ENCODE results near the gene SLC24A1.

Gene SLC24A1

DNA sequence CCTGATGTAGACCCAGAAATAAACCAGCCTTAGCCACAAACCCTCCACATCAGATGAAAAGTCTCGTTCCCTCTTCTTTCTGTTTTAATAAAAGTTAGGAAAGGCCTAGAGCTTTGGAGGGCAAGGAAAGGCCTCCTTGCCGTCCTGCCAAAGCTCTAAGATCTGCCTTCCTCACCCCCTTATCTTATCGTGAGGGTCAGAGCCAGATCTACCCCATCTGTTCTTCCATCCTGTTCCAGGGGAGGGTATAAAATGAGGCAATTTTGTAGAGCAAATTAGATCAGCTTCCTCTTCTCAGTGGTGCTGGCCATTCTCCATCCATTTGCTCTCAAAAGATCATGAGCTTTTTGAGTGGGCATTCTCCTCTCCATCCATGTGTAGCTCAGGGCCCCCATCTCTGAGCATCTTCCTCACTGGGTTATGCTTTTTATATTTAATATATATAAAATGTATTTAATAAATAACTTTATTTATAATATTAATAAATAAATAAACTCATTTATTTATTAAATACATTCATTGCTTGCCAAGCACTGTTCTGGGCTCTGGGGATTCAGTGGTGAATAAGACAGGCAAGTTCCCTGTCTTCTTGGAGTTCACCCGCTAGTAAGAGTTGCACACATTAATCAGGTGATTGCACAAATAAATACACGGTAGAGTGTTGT lies 2.0 kb upstream of the SLC24A1 start:
- DNase-seq = no peak

DNA sequence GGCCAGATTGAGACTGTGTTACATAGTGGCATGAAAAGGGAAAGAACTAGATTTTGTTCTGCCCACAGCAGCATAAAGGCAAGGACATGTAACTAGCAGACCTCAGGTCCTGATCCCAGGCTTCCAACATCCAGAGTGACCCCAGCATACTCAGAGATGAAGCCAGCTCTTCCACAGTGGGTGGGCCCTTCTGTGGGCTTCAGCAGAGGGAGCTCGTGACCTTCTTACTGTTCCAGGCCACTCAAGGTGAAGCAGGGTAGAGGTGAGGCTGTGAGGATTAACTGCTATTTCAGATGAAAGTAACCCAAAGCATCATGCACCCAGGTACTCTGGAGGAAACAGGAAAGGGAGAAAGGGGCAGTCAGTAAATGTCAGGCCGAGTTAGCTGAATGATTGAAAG lies 905 bp upstream of the SLC24A1 start:
- no peak for DNase-seq

DNA sequence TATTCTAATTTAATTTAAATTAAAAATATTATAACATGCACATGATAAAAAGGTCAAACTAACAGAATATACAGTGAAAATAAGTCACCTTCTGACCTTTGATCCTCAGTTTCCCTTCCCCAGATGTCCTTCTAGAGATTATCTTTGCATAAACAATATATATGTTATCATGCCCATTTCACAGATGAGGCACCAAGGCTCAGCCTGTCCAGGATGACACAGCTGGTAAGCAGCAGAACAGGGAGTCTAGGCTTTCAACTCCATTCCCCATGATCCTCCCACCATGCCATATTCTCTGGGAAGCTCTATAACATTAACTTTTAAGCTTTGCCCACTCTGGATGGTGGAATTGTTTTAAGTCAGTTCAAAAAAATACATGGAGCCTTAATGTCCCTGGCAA lies 1.4 kb downstream of the SLC24A1 start:
- no peak for DNase-seq

DNA sequence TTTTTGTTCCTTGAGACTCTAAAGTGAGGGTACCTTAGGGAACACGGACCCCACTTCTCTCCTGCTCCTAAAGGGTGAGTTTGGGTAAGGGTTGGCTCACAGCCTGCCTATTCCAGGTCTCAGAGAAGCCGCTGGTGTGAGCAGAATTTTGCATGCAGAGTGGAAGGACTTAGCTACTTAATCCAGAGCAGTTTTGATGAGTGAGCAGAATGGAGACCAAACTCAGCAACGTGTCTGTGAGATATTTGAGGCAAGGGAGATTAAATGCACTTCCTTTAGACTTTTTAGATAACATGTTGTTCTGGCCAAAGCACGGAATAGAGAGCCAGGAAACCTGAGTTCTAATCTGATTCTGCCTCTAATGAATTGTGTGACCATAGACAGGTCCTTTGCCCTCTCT lies 5.1 kb downstream of the SLC24A1 start:
- DNase-seq = no peak

DNA sequence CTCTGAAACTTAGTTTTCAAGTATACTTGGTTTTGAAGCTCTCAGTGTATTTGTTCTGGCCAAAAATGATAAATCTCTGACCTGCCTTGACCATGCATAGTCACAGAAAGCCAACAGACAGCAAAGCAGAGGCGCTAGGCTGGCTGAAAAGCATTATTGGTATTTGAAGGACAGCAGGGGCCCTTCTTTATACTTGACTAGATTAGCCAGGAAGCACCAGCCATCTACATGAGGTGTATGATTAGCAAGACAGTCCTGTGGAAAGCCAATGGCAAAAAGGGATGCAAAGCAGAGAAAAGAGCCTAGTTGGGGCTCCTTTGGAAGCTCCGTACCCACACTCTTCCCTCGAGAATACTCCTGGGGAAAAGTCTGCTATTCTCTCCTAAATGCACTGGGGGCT lies 7.8 kb downstream of the SLC24A1 start:
- no peak for DNase-seq

DNA sequence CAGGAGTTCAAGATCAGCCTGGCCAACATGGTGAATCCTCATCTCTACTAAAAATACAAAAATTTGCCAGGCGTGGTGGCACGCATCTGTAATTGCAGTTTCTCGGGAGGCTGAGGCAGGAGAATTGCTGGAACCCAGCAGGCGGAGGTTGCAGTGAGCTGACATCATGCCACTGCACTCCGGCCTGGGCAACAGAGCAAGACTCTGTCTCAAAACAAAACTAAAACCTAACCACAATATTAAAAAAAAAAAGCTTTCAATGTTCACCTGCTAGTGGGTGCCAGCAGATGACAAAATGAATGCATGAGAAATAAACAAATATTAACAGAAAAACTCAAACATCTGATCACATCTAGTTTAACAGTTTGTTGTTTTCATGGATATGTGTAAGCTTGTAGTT lies 9.0 kb downstream of the SLC24A1 start:
- no peak for DNase-seq

DNA sequence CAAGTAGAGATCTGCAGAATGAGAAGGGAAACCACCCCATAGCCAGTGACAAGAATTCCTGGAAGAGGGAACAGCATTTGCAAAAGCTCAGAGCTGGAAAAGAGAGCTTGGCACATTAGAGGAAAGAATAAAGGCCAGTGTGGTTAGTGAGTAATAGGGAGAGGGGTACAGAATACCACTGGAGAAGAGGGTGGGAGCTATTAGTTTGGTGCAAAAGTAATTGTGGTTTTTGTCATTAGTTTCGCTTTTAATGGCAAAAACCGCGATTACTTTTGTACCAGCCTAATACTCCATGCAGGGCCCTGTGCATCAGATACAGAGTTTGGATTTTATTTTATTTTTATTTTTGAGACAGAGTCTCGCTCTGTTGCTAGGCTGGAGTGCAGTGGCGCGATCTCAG lies 9.8 kb downstream of the SLC24A1 start:
- no peak for DNase-seq

DNA sequence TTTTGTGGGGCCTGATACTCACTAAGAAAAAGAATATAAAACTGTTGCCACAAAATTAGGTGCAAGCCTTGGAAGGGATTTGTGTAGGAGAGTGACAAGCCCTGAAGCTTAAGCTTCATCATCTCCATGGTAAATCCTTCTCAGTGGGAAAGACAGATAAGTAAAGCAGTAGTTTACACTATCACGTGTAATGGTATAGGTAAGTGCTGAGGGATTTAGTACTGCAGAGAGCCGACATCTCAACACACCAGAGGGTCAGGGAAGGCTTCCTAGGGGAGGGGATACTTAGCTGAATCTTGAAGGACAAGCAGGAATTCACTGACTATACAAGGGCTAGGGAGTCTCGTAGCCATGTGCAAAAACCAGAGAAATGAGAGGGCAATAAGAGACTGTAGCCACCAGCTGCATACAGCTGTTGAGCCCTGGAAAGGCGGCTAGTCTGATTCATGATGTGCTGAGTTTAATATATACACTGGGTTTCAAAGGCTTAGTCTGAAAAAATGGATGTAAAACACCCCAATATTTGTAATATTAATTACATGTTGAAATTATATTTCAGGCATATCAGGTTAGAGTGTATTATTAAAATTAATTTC lies 11.1 kb downstream of the SLC24A1 start:
- DNase-seq = no peak

DNA sequence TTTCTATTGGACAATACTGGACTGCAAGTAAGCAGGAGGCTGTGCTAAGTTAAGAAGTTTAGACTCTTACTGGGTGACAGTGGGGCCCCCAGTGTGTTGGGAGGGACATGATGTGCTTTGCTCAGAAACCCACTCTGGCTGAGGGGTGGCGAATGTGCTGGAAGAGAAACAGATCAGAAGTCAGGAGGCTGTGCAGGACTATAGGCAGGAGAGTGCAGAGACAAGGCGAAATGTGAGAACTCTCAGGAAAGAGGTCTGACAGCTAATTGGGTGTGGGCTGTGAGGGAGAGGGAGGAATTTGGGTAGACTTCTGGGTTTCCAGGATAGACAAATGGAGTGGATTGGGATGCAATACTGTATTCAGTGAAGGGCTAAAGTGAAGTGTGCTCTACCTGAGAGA lies 12.0 kb downstream of the SLC24A1 start:
- DNase-seq = no peak

DNA sequence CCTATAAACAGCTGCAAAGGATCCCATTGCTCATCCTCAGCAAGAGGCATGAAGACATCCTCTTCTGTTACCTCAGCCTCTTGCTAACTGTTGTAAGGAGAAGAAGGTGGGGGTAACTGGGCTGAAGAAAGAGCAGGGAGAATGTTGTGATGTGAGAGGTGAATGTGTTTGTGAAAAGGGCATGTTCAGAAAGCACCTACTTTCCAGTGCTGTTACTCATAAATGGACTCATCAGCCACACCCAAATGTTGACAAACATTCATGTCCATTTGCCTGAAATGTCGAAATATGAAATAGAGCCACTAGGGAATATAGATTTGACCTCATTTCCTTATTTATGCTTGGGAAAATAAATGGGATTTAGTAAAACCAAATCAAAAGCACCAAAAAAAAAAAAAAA lies 12.6 kb downstream of the SLC24A1 start:
- no peak for DNase-seq

DNA sequence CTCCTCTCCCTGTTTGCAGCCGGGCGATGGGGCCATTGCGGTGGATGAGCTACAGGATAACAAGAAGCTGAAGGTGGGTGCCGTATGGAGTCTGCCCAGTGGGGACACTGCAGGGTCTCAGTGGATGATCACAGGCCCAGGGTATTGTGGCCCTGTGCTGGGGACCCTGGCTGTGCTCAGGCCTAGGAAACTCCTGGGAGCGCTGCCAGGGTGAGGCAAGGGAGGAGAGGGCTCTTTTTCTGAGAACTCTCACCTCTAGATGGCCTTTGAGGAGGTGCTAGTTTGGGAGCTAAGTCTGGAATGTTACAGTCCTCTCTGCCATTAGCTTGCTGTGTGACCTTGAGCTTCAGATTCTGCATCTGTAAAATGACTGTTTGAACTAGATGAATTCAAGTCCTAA lies 16.4 kb downstream of the SLC24A1 start:
- no peak for DNase-seq

DNA sequence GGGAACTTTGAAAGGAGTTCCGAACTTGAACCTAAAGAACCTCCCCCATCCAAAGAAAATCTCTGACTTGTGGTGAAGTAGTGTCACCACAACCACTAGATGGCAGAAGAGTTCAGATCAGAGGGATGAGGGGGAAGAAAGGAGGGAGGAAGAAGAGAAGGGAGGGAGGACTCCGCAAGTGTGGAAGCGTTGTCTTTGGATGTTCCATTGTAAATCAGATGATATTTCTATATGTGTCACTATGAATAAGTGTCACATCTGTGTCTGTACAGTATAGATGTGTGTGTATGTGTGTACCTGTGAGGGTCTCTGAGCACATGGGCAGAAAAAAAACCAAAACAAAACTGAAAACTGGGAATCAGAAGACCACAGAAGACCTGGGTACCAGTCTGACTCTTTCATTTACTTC lies 16.9 kb downstream of the SLC24A1 start:
- peak; percentile 66 for DNase-seq

DNA sequence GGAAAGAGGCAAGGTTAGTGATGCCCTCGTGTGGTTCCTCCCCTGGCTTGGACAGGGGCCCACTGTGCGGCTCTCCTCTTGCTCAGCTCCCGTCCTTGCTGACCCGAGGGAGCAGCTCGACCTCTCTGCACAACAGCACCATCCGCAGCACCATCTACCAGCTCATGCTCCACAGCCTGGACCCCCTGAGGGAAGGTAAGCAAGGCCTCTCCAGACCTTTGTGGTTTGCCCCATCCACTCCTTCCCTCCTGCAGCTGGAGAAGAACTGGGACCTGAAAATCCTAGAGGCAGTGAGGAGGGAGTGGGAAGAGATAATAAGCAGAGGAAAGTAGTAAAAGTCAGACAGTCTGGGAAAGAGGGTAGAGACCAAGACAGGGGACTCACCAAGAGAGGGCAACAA lies 17.8 kb downstream of the SLC24A1 start:
- DNase-seq = no peak

DNA sequence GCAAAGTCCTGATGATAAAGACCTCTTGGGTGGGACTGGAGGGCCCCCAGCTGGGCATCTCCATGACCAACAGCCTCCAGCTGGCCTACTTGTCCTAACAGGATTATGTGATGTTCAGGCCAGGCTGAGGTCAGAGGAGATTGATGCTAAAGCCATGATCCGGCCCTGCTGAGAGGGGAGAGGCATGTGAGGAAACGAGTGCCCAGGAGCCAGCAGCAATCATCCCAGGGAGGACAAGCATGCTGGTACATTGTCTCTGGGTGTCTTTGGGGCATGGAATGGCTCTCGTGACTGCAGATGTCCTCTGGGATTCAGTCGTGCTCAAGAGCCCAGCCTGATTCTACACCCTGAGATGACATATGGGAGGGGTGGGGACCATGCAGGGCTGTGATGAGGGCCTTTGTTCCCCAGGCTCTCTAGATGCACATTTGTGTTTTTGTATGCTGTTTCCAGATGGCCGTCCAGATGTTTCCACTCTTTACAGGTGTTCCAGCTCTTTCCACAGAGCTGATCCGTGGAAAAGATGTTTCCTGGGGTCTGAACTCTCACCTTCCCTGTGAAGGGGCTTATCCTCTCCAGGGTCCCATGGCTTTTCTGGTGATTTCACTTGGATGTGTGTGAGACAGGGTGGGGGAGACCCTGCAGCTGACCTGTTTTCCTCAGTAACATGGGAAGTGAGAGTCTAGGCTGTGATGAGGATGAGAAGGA lies 20.2 kb downstream of the SLC24A1 start:
- no peak for DNase-seq

DNA sequence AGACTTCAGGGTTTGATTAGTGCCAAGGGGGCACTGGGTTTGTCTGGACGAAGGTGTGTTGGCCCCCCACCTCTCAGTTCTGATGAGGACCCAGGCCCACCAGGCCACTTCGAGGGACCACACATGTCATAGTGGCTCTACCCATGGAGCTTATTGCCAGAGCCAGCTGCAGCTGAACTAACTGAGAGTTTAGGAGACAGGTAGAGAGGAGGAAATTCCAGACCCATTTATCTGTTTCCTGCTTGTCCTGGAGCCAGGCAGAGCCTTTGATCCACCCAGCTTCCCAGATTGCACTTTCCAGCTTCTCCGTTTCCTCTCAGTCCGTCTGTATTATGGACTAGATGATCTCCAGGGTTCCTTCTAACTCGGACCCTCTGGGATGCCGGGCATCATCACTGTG lies 20.9 kb downstream of the SLC24A1 start:
- DNase-seq = peak; percentile 22

DNA sequence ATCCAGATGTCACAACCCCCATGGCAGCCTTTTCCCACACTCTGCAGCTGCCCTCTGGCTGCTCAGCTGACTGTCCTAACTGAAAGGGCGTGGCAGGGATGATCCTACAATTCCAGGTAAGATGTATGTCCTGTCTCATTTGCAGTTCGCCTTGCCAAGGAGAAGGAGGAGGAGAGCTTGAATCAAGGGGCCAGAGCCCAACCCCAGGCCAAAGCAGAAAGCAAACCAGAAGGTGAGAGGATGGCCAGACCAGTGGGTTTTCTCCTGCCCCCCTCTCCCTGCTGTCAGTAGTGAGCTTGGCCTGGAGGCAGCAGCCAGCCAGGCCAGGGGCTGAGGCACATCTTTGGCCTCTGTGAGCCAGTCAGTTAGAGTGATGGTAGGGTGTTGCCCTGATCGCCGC lies 22.5 kb downstream of the SLC24A1 start:
- no peak for DNase-seq

DNA sequence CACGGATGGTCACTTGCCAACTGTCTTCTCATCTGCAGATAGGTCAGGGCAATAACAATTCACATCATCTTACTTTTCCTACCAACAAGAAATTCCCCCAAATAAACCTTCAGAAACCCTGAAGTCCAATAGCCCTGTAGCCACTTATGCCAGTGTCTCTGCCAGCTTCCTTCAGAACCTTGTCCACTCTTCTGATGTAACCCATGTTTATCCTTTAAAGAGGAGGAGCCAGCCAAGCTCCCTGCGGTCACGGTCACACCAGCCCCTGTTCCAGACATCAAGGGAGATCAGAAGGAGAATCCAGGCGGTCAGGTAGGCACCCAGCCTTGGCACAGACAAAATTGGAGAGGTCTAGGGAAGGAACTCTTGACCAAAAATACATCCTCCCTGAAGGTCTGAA lies 23.7 kb downstream of the SLC24A1 start:
- DNase-seq = no peak

DNA sequence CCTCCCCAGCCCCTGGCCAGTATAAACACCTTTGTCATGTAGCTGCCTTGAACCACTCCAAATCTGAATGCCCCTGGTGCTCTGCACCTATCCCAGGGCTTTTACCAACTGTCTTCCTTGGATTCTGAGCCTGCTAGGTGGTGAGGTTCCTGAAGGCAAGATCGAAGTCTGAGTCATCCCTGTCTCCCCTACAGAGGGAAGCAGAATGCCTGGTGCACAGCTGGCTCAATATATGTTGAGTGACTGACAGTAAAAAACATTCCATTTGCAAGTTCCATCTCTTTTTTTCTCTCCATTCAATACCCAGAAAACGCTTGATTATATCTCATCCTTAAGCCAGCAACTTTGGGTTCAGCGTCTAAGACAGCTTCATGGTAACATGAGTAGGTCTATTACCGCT lies 24.7 kb downstream of the SLC24A1 start:
- DNase-seq = peak; percentile 61

DNA sequence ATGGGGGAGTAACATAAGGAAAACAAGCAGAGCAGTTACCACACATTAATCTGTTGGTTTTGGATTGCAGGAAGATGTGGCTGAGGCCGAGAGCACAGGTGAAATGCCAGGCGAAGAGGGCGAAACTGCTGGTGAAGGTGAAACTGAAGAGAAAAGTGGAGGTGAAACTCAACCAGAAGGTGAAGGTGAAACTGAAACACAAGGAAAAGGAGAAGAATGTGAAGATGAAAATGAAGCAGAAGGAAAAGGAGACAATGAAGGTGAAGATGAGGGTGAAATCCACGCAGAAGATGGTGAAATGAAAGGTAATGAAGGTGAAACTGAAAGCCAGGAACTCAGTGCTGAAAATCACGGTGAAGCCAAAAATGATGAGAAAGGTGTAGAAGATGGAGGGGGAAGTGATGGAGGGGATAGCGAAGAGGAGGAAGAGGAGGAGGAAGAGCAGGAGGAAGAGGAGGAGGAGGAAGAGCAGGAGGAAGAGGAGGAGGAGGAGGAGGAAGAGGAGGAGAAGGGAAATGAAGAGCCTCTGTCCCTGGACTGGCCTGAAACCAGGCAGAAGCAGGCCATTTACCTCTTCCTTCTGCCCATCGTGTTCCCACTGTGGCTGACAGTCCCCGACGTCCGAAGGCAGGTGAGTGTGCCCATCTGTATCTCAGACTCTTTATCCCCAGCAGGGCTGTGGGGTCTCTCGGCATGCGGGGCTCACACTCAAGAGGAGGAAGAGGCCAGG lies 28.7 kb downstream of the SLC24A1 start:
- no peak for DNase-seq

DNA sequence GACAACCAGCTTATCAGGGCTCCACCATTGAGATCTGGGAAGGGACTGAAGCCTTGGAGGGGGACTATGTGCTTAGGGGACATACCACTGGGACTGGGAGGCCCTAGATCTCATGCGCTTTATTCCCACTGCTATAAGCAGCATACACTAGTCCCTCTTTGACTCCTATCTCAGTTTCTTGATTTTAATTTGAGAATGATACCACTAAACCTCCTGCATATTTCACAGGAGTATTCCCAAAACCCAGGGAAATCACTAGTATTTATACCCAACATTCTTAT lies 29.2 kb downstream of the SLC24A1 start:
- no peak for DNase-seq

DNA sequence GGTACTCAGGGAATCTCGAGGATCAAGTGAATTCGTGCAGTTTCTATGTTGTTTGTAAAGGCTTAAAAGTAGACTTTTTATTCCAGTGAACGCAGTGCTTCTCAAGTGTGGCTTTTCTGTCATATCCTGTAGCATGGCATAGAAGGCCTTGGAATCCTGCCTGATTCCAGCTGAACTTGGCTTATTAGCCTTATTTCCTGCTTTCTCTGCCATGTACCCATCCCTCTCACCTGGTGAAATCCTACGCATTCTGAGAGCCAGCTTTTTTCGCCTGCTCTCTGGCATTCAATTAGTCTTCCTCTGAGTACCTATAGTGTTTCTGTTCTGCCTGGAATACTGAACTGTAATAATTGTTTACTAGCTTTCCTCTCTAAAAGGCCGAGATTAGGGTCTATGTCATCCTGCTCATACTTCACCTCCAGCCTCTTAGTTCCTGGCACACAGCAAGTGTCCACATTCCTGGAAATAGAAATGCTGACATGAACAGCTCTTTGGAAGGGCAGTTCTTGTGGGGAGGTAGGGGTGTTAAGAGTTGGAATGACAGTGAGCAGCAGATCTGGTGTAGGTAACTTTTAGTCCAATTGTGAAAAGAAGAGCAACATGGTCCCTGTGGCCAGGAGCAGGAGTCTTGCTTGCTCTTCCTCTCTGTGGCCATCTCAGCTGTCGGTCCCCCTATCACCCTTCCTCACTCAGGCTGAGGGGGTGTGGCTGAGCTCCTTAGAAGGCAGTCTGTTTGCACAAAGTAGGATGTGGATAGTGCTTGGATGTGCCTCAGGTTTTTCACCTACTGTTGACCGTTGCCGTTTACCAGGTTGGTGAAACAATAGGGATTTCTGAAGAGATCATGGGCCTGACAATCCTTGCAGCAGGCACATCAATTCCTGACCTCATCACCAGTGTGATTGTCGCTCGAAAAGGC lies 30.4 kb downstream of the SLC24A1 start:
- DNase-seq = no peak

DNA sequence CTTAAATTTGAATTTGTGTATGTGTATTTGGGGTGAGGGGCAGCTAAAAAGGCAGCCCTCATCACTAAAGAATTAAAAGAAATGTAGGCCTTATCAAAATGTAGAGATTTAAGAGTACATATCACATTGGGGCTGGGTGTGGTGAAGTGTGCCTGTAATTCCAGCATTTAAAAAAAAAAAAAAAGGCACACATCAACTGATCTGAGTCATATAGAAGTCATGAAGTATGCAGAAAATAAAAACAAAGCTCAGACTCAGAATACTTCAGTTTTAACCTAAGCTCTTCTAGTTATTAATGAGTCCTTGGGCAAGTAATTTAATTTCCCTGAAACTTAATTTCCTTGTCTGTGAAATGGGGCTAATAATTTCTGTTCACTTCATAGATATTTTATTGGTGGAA lies 31.6 kb downstream of the SLC24A1 start:
- peak; percentile 41 for DNase-seq

All from NCI-H226 (cell line).